Tibial artery (tissue), 4 donors: ENCODE results near the gene ZBTB20.

Source experiments
- DNase-seq, 2 donors: peaks; one replicate each; pipeline ENCODE4 v3.0.0-alpha.2; 2019
- H3K27ac ChIP-seq, 2 donors: fragments of 200-600 bp; sonication (generic) in 1 of 2; 1 replicate in 1 of 2; 2 replicates in 1 of 2; pipeline ENCODE4 v1.5.1; 2018 to 2019; ENCODE audit warnings: mild to moderate bottlenecking in 1 of 2
- H3K27me3 ChIP-seq, 2 donors: fragments of 200-600 bp; sonication (generic) in 1 of 2; one replicate each; pipeline versions ENCODE4 v1.5.1 to v1.6.0; 2016 to 2019
- H3K36me3 ChIP-seq, 3 donors: fragments of 200-600 bp; sonication (generic) in 2 of 3; one replicate each; pipeline ENCODE4 v1.5.1; 2016 to 2019; ENCODE audit warnings: mild to moderate bottlenecking in 2 of 3
- H3K4me1 ChIP-seq, 4 donors: fragments of 200-600 bp; sonication (generic) in 2 of 4; 1 replicate in 3 of 4; 2 replicates in 1 of 4; pipeline ENCODE4 v1.5.1; 2016 to 2019
- H3K4me3 ChIP-seq, 2 donors: fragments of 200-600 bp; sonication (generic) in 1 of 2; 1 replicate in 1 of 2; 2 replicates in 1 of 2; pipeline ENCODE4 v1.5.1; 2018 to 2019; ENCODE audit warnings: mild to moderate bottlenecking in 2 of 2
- H3K9me3 ChIP-seq, 3 donors: fragments of 200-600 bp; sonication (generic) in 1 of 3; one replicate each; pipeline ENCODE4 v1.5.1; 2016 to 2019
- CTCF ChIP-seq, 2 experiments: fragments of 200-600 bp in 1 of 2; fragments of 450-650 bp in 1 of 2; IDR thresholded peaks; one replicate each; pipeline ENCODE4 v1.5.1; 2017 to 2019; ENCODE audit warnings: antibody characterized with exemption in 2 of 2, mild to moderate bottlenecking in 1 of 2, moderate library complexity in 1 of 2
- intact Hi-C: fragments of 100-400 bp; cut with DNase I; formaldehyde crosslinking; loops from one replicate; pipeline ENCODE4 v1.15.0; 2023; ENCODE audit warnings: low total_unique reads

ZBTB20 gene

GRCh38 chr3:114866430-114866829, 280.7 kb downstream of the ZBTB20 start:
- intact Hi-C loops = no loop called here
- Histone ChIP-seq H3K4me1 (peaks cover 0 to 11% (median 5%) of the 10 kb centered on the region in 4 donors), H3K4me3 (no peak overlapping the region), H3K27ac (no peak overlapping the region), H3K27me3 (no peaks in the 10 kb centered on the region), H3K9me3 (no peaks in the 10 kb centered on the region), H3K36me3 (no peaks in the 10 kb centered on the region)
- DNase-seq = no peak
- TF ChIP-seq CTCF (IDR thresholded peaks at IDR 0.05) = no peak

- no peak for TF ChIP-seq CTCF (IDR thresholded peaks at IDR 0.05)
- no peak for DNase-seq
- Histone ChIP-seq H3K27ac (no peak overlapping the region), H3K27me3 (no peaks in the 10 kb centered on the region), H3K36me3 (no peaks in the 10 kb centered on the region), H3K4me3 (no peak overlapping the region), H3K9me3 (no peaks in the 10 kb centered on the region), H3K4me1 (peaks cover 0 to 10% (median 5%) of the 10 kb centered on the region in 4 donors)
- intact Hi-C loops = no loop called here
Observed at GRCh38 chr3:114864970-114865369, 282.1 kb downstream of the ZBTB20 start.

DNA sequence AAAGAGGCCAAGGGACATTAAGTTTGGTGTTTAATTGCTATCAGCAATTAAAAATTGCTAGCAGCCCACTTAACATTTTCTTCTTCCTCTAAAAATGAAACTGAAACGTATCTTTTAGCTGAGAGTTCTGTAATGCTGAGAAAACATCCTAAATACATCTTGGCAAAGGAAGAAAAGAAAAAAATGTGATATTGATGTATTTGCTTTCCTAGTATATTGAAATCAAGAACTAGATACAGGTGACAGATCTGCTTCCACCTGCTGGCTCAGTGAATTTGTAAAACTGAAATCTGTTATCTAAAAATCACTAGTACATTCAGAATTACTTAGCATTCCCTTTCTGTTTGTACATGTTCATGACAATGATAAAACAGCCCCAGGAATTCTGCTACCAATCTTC, 283.2 kb downstream of the ZBTB20 start:
- intact Hi-C loops = no loop called here
- H3K27ac ChIP-seq = no peak overlapping the region
- TF ChIP-seq CTCF (IDR thresholded peaks at IDR 0.05) = no peak

DNA sequence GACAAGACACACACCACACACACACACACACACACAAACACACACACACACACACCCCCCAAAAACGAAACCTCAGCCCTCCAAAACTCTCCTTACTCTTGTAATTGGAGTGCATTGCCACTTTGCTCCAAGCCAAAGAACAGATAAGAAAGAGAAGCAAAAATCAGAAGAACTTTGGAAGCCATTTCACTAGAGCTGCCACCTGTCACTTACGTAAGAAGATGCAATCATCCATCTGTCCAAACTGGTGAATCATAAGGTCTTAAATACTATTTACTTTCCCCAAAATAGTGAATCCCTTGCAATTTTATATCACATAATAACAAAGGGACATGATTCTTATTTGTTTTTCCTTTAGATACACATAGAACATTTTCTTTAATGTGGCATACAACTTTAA, 285.4 kb downstream of the ZBTB20 start:
- H3K27ac ChIP-seq = no peak overlapping the region
- intact Hi-C loops = no loop called here
- H3K4me3 ChIP-seq = no peak overlapping the region
- H3K9me3 ChIP-seq = no peaks in the 10 kb centered on the region
- no peak for DNase-seq
- no peaks in the 10 kb centered on the region for H3K27me3 ChIP-seq
- peaks cover 0 to 10% (median 5%) of the 10 kb centered on the region in 4 donors for H3K4me1 ChIP-seq
- no peaks in the 10 kb centered on the region for H3K36me3 ChIP-seq
- TF ChIP-seq CTCF (IDR thresholded peaks at IDR 0.05) = no peak

More for the DNA sequence above, 283.2 kb downstream of the ZBTB20 start:
- Histone ChIP-seq H3K36me3 (no peaks in the 10 kb centered on the region), H3K9me3 (no peaks in the 10 kb centered on the region), H3K27me3 (no peaks in the 10 kb centered on the region), H3K4me3 (peak overlapping the region in 1 of 2 donors; percentile 9), H3K4me1 (peaks cover 0 to 10% (median 5%) of the 10 kb centered on the region in 4 donors)
- no peak for DNase-seq

DNA sequence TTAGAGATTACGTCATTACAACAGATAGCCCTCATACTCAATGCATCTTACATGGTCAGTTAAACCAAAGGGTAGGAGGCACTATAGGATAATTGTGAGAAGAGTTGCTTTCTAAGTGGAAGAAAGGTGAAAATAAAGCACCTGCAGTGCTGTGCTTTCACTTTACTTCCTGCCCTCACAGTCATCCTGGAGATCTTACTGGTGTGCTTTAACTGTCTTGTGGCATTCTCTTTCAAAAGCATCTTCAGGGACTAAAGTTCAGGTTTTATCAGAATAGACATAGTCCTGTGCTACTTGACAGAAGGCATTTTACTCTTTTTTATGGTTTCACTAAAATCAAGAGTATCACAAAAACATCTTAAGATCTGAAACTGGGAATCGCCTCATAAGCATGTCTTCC, 286.6 kb downstream of the ZBTB20 start:
- TF ChIP-seq CTCF (IDR thresholded peaks at IDR 0.05) = no peak
- Histone ChIP-seq H3K27ac (no peak overlapping the region), H3K9me3 (no peaks in the 10 kb centered on the region), H3K27me3 (no peaks in the 10 kb centered on the region), H3K36me3 (no peaks in the 10 kb centered on the region), H3K4me1 (peaks cover 0 to 10% (median 5%) of the 10 kb centered on the region in 4 donors), H3K4me3 (no peak overlapping the region)
- DNase-seq = no peak
- intact Hi-C loops = no loop called here

DNA sequence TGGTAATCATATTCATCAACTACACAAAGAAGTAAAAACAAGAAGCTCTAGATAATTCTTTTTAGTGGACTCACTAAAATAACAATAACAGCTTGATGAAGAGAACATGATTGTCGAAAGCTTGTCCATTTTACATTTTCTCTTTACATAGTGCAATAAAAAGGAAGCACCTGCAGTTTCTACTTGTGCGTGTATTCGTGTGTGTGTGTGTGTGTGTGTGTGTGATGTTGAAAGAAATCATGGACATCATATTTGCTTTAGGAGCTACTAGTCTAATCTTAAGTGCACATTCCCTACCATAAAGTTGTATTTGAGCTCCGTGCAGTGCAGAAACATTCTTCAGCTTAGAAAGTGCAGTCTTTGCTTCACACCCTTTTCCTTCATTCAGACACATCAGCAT, 288.8 kb downstream of the ZBTB20 start:
- Histone ChIP-seq H3K4me1 (peaks cover 0 to 4% (median 1%) of the 10 kb centered on the region in 4 donors), H3K27me3 (no peaks in the 10 kb centered on the region), H3K27ac (no peak overlapping the region), H3K9me3 (no peaks in the 10 kb centered on the region), H3K4me3 (no peak overlapping the region), H3K36me3 (no peaks in the 10 kb centered on the region)
- intact Hi-C loops = no loop called here
- DNase-seq = no peak
- TF ChIP-seq CTCF (IDR thresholded peaks at IDR 0.05) = no peak
